ENCODE results near the gene MARK2.

MARK2 gene

GRCh38 chr11:63838150-63838677 is 696 bp upstream of the MARK2 start:
- no peaks in the 10 kb centered on the region for H3K9me3 Mint-ChIP-seq
- H3K36me3 Mint-ChIP-seq (ENCODE audit: low read depth), result peaks cover 7% of the 10 kb centered on the region
- H3K27me3 Mint-ChIP-seq (ENCODE audit: low read depth), result no peaks in the 10 kb centered on the region
- peaks cover 35% of the 10 kb centered on the region for H3K4me1 Mint-ChIP-seq
- H3K27ac Mint-ChIP-seq, result peak overlapping the region in 2 of 3 experiments; percentile 13 to 67
- TF ChIP-seq, protein P1, sequence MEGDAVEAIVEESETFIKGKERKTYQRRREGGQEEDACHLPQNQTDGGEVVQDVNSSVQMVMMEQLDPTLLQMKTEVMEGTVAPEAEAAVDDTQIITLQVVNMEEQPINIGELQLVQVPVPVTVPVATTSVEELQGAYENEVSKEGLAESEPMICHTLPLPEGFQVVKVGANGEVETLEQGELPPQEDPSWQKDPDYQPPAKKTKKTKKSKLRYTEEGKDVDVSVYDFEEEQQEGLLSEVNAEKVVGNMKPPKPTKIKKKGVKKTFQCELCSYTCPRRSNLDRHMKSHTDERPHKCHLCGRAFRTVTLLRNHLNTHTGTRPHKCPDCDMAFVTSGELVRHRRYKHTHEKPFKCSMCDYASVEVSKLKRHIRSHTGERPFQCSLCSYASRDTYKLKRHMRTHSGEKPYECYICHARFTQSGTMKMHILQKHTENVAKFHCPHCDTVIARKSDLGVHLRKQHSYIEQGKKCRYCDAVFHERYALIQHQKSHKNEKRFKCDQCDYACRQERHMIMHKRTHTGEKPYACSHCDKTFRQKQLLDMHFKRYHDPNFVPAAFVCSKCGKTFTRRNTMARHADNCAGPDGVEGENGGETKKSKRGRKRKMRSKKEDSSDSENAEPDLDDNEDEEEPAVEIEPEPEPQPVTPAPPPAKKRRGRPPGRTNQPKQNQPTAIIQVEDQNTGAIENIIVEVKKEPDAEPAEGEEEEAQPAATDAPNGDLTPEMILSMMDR (IDR thresholded peaks at IDR 0.05; ENCODE audit: unreplicated experiment in 3 of 3), result no peak
- peak overlapping the region; percentile 84 to 86 (median 85) for H3K4me3 Mint-ChIP-seq

DNA sequence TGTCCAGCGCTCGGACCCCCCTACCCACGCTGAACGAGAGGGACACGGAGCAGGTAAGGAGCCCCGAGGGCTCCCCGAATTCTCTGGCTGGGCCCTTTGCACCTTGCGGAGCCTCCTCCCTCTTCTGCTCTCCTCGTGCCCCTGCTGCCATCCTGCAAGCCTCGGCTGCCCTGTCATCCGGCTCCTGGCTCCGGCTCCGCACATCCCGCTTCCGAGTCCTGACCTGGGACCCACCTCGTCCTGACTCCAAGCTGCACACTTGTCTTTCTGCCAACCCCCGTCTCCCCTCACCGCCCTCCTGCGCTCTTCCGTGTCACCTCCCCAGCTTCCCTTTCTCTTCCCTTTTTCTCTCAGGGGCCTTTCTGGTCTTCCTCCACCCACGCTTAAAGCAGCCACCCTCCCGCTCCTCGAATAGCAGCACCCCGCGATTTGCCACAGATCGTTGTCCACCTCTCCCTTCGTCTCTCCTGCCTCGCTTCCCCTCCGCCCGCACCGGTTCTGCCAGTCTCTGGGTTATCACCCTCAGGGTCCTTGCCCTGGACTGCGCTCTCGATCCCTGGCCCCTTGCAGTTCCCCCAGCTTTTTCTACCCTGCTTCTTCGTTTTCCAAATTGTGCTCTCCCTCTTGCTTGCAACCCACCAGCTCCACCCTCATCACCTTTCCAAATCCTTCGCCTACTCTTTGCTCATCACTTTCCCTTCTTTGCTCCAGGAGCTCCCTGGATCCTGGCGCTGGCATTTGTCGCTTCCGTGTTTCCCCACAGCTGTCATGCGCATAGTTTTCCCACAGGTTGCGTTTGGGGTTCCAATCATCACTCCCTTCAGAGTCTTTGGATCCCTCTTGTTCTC is 822 bp downstream of the MARK2 start:
- H3K4me3 Mint-ChIP-seq, result peak overlapping the region; percentile 87 to 94 (median 87)
- peaks cover 36% of the 10 kb centered on the region for H3K4me1 Mint-ChIP-seq
- H3K36me3 Mint-ChIP-seq (ENCODE audit: low read depth), result peaks cover 14% of the 10 kb centered on the region
- no peaks in the 10 kb centered on the region for H3K27me3 Mint-ChIP-seq (ENCODE audit: low read depth)
- H3K27ac Mint-ChIP-seq, result peak overlapping the region; percentile 17 to 60 (median 32)
- TF ChIP-seq, protein P1 (IDR thresholded peaks at IDR 0.05; ENCODE audit: unreplicated experiment in 3 of 3), result no peak
- no peaks in the 10 kb centered on the region for H3K9me3 Mint-ChIP-seq

- Mint-ChIP-seq H3K27ac (peak overlapping the region; percentile 17 to 60 (median 32)), H3K9me3 (no peaks in the 10 kb centered on the region), H3K4me3 (peak overlapping the region; percentile 87 to 94 (median 87))
Observed at GRCh38 chr11:63840356-63841060, 1.6 kb downstream of the MARK2 start.

GRCh38 chr11:63841554-63841953 is 2.6 kb downstream of the MARK2 start:
- Mint-ChIP-seq H3K27me3 (ENCODE audit: low read depth) (no peaks in the 10 kb centered on the region), H3K27ac (peak overlapping the region; percentile 17 to 60 (median 32)), H3K9me3 (no peaks in the 10 kb centered on the region), H3K4me3 (peak overlapping the region; percentile 87 to 94 (median 87)), H3K4me1 (peaks cover 39% of the 10 kb centered on the region), H3K36me3 (ENCODE audit: low read depth) (peaks cover 18% of the 10 kb centered on the region)
- TF ChIP-seq, protein P1 (IDR thresholded peaks at IDR 0.05; ENCODE audit: unreplicated experiment in 3 of 3), result no peak

More at GRCh38 chr11:63840356-63841060, 1.6 kb downstream of the MARK2 start:
- H3K4me1 Mint-ChIP-seq, result peaks cover 39% of the 10 kb centered on the region
- H3K36me3 Mint-ChIP-seq (ENCODE audit: low read depth), result peaks cover 17% of the 10 kb centered on the region
- TF ChIP-seq, protein P1 (IDR thresholded peaks at IDR 0.05; ENCODE audit: unreplicated experiment in 3 of 3), result no peak
- no peaks in the 10 kb centered on the region for H3K27me3 Mint-ChIP-seq (ENCODE audit: low read depth)

DNA sequence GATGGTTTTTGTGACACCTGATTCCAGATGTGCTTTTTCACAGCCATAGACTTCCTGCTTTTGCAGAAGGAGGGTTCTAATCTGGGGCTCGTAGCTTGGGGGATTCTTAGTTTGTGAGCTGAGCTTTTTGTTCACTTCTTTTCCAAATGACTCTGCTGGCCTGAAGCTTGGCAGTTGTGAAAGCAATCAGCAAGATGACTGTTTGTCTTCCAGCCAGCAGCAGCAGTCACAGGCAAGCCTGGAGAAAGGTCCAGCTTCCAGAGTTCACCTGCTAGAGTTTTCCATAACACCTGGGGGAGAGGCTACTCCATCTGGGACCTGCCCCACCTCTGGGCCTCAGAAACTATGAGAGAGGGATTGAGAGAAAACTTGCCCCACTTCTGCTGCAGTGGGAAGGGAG is 4.1 kb downstream of the MARK2 start:
- Mint-ChIP-seq H3K9me3 (no peaks in the 10 kb centered on the region), H3K36me3 (ENCODE audit: low read depth) (peaks cover 18% of the 10 kb centered on the region), H3K4me1 (peaks cover 43% of the 10 kb centered on the region), H3K27me3 (ENCODE audit: low read depth) (no peaks in the 10 kb centered on the region), H3K4me3 (peak overlapping the region; percentile 17 to 68 (median 51)), H3K27ac (peak overlapping the region; percentile 58 to 72 (median 67))
- TF ChIP-seq, protein P1 (IDR thresholded peaks at IDR 0.05; ENCODE audit: unreplicated experiment in 3 of 3), result no peak

Measured in nephron (organoid).